Measurements from ENCODE around the gene GPC6.
A peak's percentile ranks its signal among the peaks of the same experiment; 100 is the strongest.

Gene GPC6

GRCh38 chr13:93776936-93777335, 550.3 kb downstream of the GPC6 start:
- peak; percentile 19 for DNase-seq (ENCODE audit: low spot score)

- DNase-seq (ENCODE audit: low spot score), result no peak
These were observed 550.9 kb downstream of the GPC6 start for GRCh38 chr13:93777504-93777903.

GRCh38 chr13:93778548-93778947, 551.9 kb downstream of the GPC6 start:
- no peak for DNase-seq (ENCODE audit: low spot score)

DNA sequence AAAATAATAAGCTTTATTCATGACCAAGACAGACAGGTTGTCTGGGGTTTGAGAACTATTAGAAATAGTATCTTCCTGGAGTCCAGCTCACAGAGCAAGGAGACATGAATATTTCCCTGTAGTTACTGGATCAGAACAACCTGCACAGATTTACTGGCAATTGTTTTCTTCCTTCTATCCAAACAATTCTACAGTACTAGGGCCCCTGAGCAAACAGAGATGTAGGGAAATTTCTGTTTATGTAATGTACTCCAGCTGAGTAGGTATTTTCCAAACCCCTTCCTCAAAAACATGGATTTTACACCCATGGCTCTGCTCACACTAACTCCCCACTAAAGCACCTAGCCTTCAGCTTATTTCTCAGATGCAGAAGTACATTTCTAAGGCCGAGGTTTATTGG, 557.6 kb downstream of the GPC6 start:
- no peak for DNase-seq (ENCODE audit: low spot score)

DNA sequence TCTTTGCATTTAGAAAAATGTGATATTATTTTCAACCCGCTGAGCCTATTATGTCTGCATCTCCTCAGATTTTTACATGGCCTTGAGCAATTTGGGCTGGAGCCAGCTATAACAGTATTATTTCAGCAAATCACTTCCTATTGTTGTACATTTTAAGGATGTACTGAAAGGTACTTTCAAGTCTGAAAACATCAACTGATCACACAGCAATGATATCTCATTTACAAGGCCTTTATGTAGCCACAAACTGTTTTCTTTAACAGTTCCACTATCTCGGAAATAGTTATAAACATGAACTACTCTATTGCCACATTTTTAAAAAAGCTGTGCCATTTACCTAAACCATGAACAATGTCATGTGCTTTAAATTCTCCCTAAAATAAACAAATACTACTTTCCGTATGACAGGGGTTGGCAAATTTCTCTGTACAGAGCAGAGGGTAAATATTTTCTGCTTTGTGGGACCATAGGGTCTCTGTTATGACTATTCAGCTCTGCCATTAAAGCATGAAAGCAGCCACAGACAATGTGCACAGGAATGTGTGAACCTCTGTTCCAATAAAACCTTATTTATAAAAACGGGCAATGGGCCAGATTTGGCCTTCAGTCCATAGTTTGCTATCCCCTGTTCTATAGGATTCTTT, 560.4 kb downstream of the GPC6 start:
- DNase-seq (ENCODE audit: low spot score), result no peak

GRCh38 chr13:93788456-93788855, 561.8 kb downstream of the GPC6 start:
- DNase-seq (ENCODE audit: low spot score), result no peak

DNA sequence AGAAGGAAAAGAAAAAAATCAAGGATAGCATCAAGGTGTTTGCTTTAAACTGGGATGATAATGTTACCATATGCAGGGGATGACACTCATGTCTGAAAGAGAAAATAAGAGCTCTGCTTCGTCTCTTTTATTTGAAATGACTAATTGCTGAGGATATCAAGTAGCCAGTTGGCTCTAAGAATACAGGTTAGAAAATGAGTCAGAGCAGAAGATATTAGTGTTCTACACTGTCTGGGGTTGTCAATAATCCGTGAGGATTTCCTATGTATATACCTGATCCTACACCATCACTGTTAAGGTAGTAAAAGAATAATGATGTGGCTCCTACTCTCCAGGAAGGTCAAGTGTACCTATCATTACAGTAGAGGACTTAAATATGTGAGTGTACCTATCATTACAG, 562.5 kb downstream of the GPC6 start:
- DNase-seq (ENCODE audit: low spot score), result no peak

DNA sequence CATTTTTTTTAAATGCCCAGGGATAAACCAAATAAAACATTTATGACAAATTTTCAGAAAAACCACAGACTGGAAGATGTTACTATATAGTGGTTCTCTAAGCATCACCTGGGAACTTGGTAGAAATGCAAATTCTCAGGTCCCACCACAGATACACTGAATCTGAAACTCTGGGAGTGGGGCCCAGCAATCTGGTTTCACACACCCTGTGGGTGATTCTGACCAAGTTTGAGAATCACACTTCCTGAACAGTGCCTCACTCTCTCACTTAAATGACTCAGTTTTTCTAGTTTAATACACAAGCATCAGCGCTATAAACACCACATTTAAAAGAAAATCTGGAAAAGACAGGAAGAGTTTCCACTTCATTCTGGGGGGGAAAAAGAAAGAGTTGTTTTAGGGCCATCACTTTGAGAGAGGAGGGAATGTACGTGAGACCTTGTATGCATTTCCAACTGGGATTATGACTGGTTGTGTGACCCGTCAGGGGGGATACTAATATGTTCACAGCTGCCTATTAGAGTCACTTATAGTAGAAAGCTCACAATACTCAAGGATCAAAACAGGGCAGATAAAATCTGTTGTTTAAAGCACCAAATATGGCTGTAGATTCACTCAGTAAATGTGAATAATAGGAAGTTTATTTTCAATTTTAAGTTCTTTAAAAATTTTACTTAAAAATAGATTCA, 567.7 kb downstream of the GPC6 start:
- no peak for DNase-seq (ENCODE audit: low spot score)

- no peak for DNase-seq (ENCODE audit: low spot score)
These were observed 570.9 kb downstream of the GPC6 start for GRCh38 chr13:93797463-93797862.

DNA sequence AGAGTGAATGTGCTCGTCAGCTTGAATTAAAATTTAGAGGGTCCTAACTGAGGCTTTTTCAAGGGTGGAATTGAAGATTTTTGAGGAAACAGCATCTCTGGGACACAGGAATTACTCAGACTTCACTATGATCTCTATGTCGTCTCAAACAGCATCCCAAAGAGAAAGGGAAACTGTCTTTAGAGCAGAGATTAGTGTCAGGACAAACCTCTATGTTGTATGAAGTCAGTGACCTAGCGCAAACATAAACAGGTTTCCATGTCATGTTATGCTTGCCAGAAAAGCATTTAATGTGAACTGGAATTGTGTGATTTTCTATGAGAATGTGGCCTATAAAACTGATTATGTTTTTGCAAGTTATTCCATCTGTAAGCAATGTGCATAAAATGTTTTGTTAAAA, 573.7 kb downstream of the GPC6 start:
- DNase-seq (ENCODE audit: low spot score), result no peak

GRCh38 chr13:93805736-93806135, 579.1 kb downstream of the GPC6 start:
- DNase-seq (ENCODE audit: low spot score), result no peak

DNA sequence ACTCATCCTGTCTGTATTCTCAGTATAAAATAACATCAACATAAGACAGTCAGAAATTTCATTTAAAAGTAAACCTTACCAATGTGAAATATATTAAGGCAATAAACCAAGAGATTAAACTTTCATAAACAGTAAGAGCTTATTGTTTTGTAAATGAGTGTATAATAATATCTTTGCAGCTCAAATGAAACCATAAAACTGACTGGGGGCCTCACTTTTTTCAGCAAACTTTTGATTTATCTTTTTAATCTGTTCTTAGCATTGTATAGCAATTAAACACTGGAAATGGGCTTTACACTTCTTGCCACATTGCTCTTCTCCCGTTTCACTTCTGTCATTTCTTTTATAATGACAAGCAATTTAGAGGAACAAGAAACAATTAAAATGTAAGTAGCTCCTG, 580.3 kb downstream of the GPC6 start:
- no peak for DNase-seq (ENCODE audit: low spot score)

DNA sequence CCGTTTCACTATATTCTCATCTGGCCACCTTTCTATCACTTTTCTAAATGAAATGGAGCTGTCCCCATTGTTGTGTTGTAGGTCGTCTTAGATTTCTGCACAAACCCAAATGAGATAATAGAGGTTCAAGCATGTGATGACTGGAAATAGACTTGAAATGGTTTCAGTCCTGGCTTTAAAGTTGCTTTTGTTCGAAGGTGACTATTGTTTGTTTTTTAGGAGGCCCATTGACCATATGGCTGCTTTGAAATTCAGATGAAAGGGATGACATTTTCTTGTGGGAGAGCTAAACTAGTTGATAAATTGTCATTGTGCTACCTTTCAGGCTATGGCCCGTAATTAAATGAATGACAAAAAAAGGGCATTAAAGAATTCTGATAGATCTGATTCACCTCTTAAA, 583.7 kb downstream of the GPC6 start:
- no peak for DNase-seq (ENCODE audit: low spot score)

DNA sequence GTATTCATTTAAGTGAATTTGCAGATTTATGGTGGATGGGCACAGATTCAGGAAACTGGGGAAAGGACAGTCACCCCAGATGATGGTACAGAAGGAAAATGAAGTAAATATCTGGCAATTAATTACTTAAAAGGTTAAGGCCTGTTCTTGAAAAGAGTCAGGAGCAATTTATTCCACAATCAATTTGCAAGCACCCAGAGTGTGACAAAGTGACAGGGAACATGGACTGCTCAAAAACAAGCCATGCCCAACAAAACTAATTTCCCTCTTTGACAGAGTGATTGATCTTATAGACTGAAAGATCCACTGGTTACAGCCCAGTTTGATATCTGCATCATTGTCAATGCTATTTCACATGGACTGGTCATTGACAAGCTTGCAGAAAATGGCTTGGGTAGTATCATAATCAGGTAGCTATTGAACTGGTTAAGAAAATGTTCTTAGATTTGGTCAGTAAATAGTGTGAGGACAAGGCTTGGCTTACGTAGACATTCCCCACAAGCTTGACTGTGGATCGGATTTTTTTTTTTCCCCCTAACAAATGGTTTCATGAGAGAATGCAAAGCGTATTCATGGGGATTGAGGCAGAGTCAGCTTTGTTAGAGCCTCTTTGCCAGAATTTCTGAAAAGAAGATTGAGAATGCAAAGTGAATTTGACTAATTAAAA, 584.6 kb downstream of the GPC6 start:
- DNase-seq (ENCODE audit: low spot score), result no peak

DNA sequence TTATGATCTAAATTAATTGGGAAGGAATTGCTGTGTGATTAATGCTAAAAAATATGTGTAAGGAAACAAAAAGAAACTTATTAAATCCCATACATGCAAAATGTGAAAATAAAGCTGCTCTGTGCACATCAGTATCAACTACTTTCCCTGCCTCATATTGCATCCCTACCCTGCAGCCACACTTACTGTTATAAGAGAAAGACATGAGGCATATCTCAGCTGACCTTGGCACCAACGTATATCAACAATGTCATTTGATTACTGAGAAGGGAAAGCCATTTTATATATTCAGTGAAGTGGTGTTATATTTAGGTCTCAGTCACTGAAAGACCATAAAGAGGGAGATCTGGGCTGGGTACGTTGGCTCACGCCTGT, 585.1 kb downstream of the GPC6 start:
- DNase-seq (ENCODE audit: low spot score), result no peak

DNA sequence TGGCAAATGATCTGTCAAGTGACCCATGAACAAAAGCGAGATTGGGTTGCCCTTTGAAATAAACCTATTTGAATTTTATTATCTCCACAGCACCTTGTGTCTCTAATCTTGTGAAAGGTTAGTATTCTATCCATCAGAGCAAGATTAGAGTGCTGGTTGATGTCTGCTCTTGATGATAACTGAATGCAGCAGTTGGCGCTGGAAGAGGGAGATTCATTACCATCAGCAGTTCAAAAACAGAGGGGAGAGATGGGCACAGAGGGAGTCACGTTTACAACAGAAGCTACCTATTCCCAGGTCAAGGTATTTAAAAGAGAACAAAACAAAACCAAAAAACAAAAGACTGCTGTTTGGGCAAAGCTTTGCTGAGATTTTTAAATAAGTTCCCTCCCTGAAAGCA, 588.1 kb downstream of the GPC6 start:
- no peak for DNase-seq (ENCODE audit: low spot score)

DNA sequence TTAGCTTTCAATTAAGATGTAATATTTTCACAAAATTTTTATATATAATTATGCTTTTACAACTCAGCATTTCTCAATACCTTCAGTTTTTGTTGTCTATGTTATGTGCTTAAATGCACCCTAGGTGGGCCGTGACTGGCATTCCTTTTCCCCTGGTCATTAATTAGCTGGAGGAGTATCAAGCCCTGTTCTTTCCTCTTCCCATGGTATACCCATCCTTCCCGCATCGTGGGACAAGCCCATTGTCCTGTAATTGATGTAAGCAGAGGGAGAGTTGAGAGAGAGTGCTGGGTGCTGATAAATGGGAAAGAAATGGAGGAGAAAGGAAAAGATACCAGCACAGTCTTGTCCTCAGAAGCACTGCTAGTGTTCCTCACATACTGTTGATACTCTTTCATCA, 591.7 kb downstream of the GPC6 start:
- DNase-seq (ENCODE audit: low spot score), result no peak

DNA sequence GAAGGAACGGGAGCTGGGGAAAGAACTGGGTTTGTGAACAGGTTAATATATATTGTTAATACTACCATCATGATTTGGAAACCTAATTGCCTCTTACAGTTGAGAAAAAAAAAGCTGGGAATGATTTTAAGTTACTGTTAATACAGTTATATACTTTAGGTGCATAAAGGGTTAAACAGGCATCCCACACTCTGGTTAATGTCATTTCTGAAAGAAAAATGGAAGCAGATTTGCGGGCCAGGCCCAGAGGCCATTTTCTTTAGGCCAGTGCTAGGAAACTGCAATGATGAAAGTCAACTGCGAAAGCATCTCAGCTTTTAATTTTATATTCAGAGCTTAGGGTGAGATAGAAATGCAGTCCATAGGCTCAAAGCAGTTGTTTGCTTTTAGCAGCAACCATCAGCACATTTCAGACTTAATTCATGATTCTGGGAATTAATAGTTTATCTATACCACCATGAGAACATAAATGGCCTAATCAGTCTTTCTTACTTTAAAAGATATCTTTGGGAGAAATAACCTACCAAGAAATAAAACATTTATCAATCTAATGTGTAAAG, 592.8 kb downstream of the GPC6 start:
- DNase-seq (ENCODE audit: low spot score), result no peak

GRCh38 chr13:93824286-93824685, 597.7 kb downstream of the GPC6 start:
- no peak for DNase-seq (ENCODE audit: low spot score)

- DNase-seq (ENCODE audit: low spot score), result no peak
These were observed 607.4 kb downstream of the GPC6 start for GRCh38 chr13:93834051-93834450.

DNA sequence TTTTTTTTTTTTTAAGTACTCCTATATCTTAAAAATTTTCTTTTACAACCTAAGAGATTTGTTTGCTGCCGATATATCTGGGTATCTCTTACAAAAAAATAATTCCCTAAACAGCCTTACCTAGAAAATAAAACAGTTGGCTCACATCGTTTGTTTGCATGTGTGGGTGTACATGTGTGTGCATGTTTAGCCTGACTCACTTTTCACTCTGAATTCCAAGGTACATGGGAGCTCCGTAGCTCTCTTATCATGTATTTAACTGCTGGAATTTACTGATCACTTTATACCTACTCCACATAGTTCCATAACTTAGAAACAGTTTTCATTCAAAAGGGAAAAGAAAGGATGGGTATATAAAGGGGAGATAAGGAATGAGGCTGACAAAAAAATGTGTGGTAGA, 616.5 kb downstream of the GPC6 start:
- DNase-seq (ENCODE audit: low spot score), result no peak

- peak; percentile 49 for DNase-seq (ENCODE audit: low spot score)
These were observed 620.6 kb downstream of the GPC6 start for GRCh38 chr13:93847162-93847561.

DNA sequence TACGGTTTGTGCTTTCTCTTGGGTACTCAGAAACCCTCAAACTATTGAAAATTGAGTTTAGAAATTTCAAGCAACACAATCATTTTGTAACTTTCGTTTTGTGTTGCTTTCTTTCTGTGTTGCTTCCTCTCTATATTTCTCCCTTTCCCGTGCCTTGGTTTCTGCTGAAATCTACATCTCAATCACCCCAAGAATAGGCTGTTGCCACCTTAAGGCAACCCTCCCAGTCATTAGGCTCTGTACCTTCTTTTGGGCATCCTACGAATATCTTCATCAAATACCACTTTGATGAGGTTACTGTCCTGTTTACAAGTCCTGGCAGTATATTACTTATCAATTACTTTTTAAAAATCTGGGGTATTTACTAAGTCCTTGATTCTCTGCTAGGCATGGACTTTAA, 621.6 kb downstream of the GPC6 start:
- no peak for DNase-seq (ENCODE audit: low spot score)

All from RKO (cell line).